CD14-positive monocyte (primary cell): ENCODE results near the gene P3H3. TPM values are rescaled to one million over a fixed set of nuclear protein-coding genes. Genes with fewer than 3 reads are reported as not detected.

Source experiments
- DNase-seq, 3 donors: peaks; one replicate each; pipeline ENCODE4 v3.0.0-alpha.2; 2011 to 2022
- H2AFZ ChIP-seq: 2 replicates; pipeline ENCODE4 v1.6.0; 2012; ENCODE audit warnings: mild to moderate bottlenecking, low read depth, low read length, inconsistent platforms; ENCODE audit not compliant: insufficient read depth, poor library complexity, severe bottlenecking
- H3K27ac ChIP-seq, 2 donors: 1 replicate in 1 of 2; 2 replicates in 1 of 2; pipeline ENCODE4 v1.5.1; 2012 to 2013; ENCODE audit warnings: low read length in 2 of 2, control low read depth in 1 of 2, inconsistent platforms in 1 of 2, low read depth in 1 of 2, mild to moderate bottlenecking in 1 of 2
- H3K27me3 ChIP-seq, 2 donors: one replicate each; pipeline versions ENCODE4 v1.6.0 to v1.6.1; 2011 to 2013; ENCODE audit warnings: low read length in 2 of 2; ENCODE audit not compliant: control insufficient read depth in 2 of 2, insufficient read depth in 2 of 2
- H3K36me3 ChIP-seq, 2 donors: replicated peaks in 1 of 2; 1 replicate in 1 of 2; 2 replicates in 1 of 2; pipeline versions ENCODE4 v1.5.1 to v1.6.1; 2012 to 2013; ENCODE audit warnings: low read length in 2 of 2, control low read depth in 1 of 2, inconsistent platforms in 1 of 2, mild to moderate bottlenecking in 1 of 2; ENCODE audit not compliant: insufficient read depth in 2 of 2, control insufficient read depth in 1 of 2
- H3K4me1 ChIP-seq, 2 donors: 1 replicate in 1 of 2; 2 replicates in 1 of 2; pipeline versions ENCODE4 v1.5.1 to v1.6.1; 2012 to 2013; ENCODE audit warnings: low read length in 2 of 2, control low read depth in 1 of 2, inconsistent platforms in 1 of 2, mild to moderate bottlenecking in 1 of 2, moderate library complexity in 1 of 2; ENCODE audit not compliant: insufficient read depth in 2 of 2, control insufficient read depth in 1 of 2
- H3K4me2 ChIP-seq: replicated peaks from 2 replicates; pipeline ENCODE3; 2012; ENCODE audit warnings: low read length, moderate library complexity, mild to moderate bottlenecking; ENCODE audit not compliant: poor library complexity, severe bottlenecking; ENCODE audit errors: extremely low read depth
- H3K4me3 ChIP-seq, 3 experiments: fragments of 200-600 bp in 1 of 3; sonication (generic) in 1 of 3; replicated peaks in 1 of 3; 1 replicate in 2 of 3; 2 replicates in 1 of 3; pipeline ENCODE4 v1.5.1; 2011 to 2013; ENCODE audit warnings: low read length in 3 of 3, mild to moderate bottlenecking in 3 of 3, control low read depth in 2 of 3, low read depth in 2 of 3, inconsistent platforms in 1 of 3, moderate library complexity in 1 of 3
- H3K79me2 ChIP-seq: 2 replicates; pipeline ENCODE4 v1.6.0; 2012; ENCODE audit warnings: mild to moderate bottlenecking, control low read depth, inconsistent platforms, low read length, moderate library complexity; ENCODE audit not compliant: insufficient read depth
- H3K9ac ChIP-seq: 2 replicates; pipeline ENCODE4 v1.6.0; 2017; ENCODE audit warnings: low read length, mild to moderate bottlenecking; ENCODE audit not compliant: insufficient read depth, poor library complexity, severe bottlenecking
- H3K9me3 ChIP-seq, 2 donors: replicated peaks in 1 of 2; 1 replicate in 1 of 2; 2 replicates in 1 of 2; pipeline versions ENCODE4 v1.5.1 to v1.6.1; 2012 to 2013; ENCODE audit warnings: low read length in 2 of 2, control low read depth in 1 of 2; ENCODE audit not compliant: control insufficient read depth in 1 of 2, insufficient read depth in 1 of 2
- H4K20me1 ChIP-seq: 2 replicates; pipeline ENCODE4 v1.6.0; 2012; ENCODE audit warnings: mild to moderate bottlenecking, low read length, control low read depth, moderate library complexity; ENCODE audit not compliant: insufficient read depth
- H3K27ac Mint-ChIP-seq, 7 donors: one replicate each; pipeline ENCODE4 v1.8.0; 2020; ENCODE audit warnings: mild to moderate bottlenecking in 7 of 7, mixed read lengths in 7 of 7, moderate library complexity in 6 of 7, inconsistent platforms in 2 of 7
- H3K27me3 Mint-ChIP-seq, 3 donors: one replicate each; pipeline ENCODE4 v1.8.0; 2021 to 2022; ENCODE audit warnings: low read depth in 3 of 3, mild to moderate bottlenecking in 3 of 3, mixed read lengths in 3 of 3, moderate library complexity in 3 of 3, inconsistent platforms in 1 of 3
- H3K36me3 Mint-ChIP-seq, 2 donors: one replicate each; pipeline ENCODE4 v1.8.0; 2020; ENCODE audit warnings: mixed read lengths in 2 of 2, inconsistent platforms in 1 of 2, mild to moderate bottlenecking in 1 of 2
- H3K4me1 Mint-ChIP-seq: one replicate; pipeline ENCODE4 v1.8.0; 2020; ENCODE audit warnings: mild to moderate bottlenecking, mixed read lengths
- H3K4me3 Mint-ChIP-seq, 2 donors: one replicate each; pipeline ENCODE4 v1.8.0; 2020; ENCODE audit warnings: mild to moderate bottlenecking in 2 of 2, mixed read lengths in 2 of 2, moderate library complexity in 1 of 2
- H3K9me3 Mint-ChIP-seq, 7 donors: one replicate each; pipeline ENCODE4 v1.8.0; 2020 to 2022; ENCODE audit warnings: mixed read lengths in 7 of 7, mild to moderate bottlenecking in 6 of 7, moderate library complexity in 6 of 7, inconsistent platforms in 2 of 7
- CTCF ChIP-seq: fragments of 200-600 bp; IDR thresholded peaks from one replicate; pipeline ENCODE4 v1.8.0; 2022; ENCODE audit warnings: antibody characterized with exemption, mild to moderate bottlenecking
- WGBS: methylation state at CpG from one replicate; pipeline ENCODE4 v1.1.5; 2013; ENCODE audit warnings: missing lambda C conversion rate; ENCODE audit not compliant: insufficient coverage; 5-methylcytosine and 5-hydroxymethylcytosine counted together
- intact Hi-C, 2 donors: fragments of 100-400 bp; cut with micrococcal nuclease; formaldehyde crosslinking; loops; one replicate each; pipeline versions ENCODE4 v1.15.0 to v1.15.1; 2023
- polyA plus RNA-seq, 3 donors: library from polyadenylated mRNA; depleted of rRNA in 1 of 3; unstranded in 2 of 3; stranded (reverse) in 1 of 3; fragments of 300-500 nt in 2 of 3; fragments of >200 nt in 1 of 3; fragmentation: Illumina TruSeq in 2 of 3; gene quantifications; 1 replicate in 2 of 3; 2 replicates in 1 of 3; pipeline ENCODE4 v1.2.3, GENCODE V29; 2012 to 2021

P3H3 gene
- polyA plus RNA-seq, 3 donors, result 0.56 TPM; not detected in 2

- Mint-ChIP-seq H3K36me3 (peaks cover 6 to 13% of the 10 kb centered on the region in 2 donors), H3K4me3 (peak overlapping the region in 1 of 2 donors; percentile 70), H3K4me1 (peaks cover 18% of the 10 kb centered on the region), H3K9me3 (peaks cover 0 to 12% (median 8%) of the 10 kb centered on the region in 7 donors), H3K27ac (no peak overlapping the region), H3K27me3 (peaks cover 46 to 55% (median 49%) of the 10 kb centered on the region in 3 donors)
- Histone ChIP-seq H3K9ac (no peak overlapping the region), H3K4me3 (no peak overlapping the region), H2AFZ (no peak overlapping the region), H3K9me3 (peaks cover 0 to 6% of the 10 kb centered on the region in 2 donors), H3K4me2 (no peak overlapping the region), H3K27ac (no peak overlapping the region), H3K27me3 (peaks cover 12 to 47% of the 10 kb centered on the region in 2 donors), H3K4me1 (peaks cover 18 to 29% of the 10 kb centered on the region in 2 donors), H4K20me1 (peaks cover 17% of the 10 kb centered on the region), H3K79me2 (no peaks in the 10 kb centered on the region), H3K36me3 (no peaks in the 10 kb centered on the region)
- TF ChIP-seq CTCF, result no peak
- no peak for DNase-seq
- intact Hi-C loops, result no loop called here
- 97% methylated on average over 5 of the region's 6 CpGs for WGBS
Measured at GRCh38 chr12:6830999-6831398, 2.8 kb downstream of the P3H3 start.

GRCh38 chr12:6831450-6831995 lies 3.3 kb downstream of the P3H3 start:
- Mint-ChIP-seq H3K9me3 (peaks cover 0 to 12% (median 8%) of the 10 kb centered on the region in 7 donors), H3K4me1 (peaks cover 18% of the 10 kb centered on the region), H3K4me3 (no peak overlapping the region), H3K27ac (no peak overlapping the region), H3K36me3 (peaks cover 5 to 13% of the 10 kb centered on the region in 2 donors), H3K27me3 (peaks cover 43 to 50% (median 44%) of the 10 kb centered on the region in 3 donors)
- H3K4me2 ChIP-seq, result no peak overlapping the region
- no peak overlapping the region for H3K27ac ChIP-seq
- no peak overlapping the region for H2AFZ ChIP-seq
- H3K4me3 ChIP-seq, result no peak overlapping the region
- H3K9ac ChIP-seq, result no peak overlapping the region
- intact Hi-C loops, result no loop called here
- peaks cover 12 to 42% of the 10 kb centered on the region in 2 donors for H3K27me3 ChIP-seq
- peaks cover 11% of the 10 kb centered on the region for H4K20me1 ChIP-seq
- peaks cover 0 to 6% of the 10 kb centered on the region in 2 donors for H3K9me3 ChIP-seq
- H3K79me2 ChIP-seq, result no peaks in the 10 kb centered on the region
- no peaks in the 10 kb centered on the region for H3K36me3 ChIP-seq
- 96% methylated on average over 12 of the region's 12 CpGs for WGBS
- no peak for TF ChIP-seq CTCF
- no peak for DNase-seq
- peaks cover 18 to 29% of the 10 kb centered on the region in 2 donors for H3K4me1 ChIP-seq
